Caco-2 (cell line): ENCODE measurements around the gene EXOC3. TPM values are rescaled to one million over a fixed set of nuclear protein-coding genes. Genes with fewer than 3 reads are reported as not detected.

Source experiments
- BruUV-seq: library from RNA; stranded (reverse); fragments of 400-500 nt; replicated peaks from 2 replicates; lab custom pipeline; 2021; lab: Mats Ljungman, UMichigan
- CTCF ChIA-PET: fragments of 300-600 bp; sonication (Branson Sonifier 250); formaldehyde crosslinking; loops from one replicate; lab custom pipeline; 2022; ENCODE audit warnings: antibody characterized with exemption; lab: Charles Lee
- POLR2A ChIA-PET: fragments of 300-600 bp; sonication (Branson Sonifier 250); formaldehyde crosslinking; loops from one replicate; lab custom pipeline; 2022; ENCODE audit warnings: antibody characterized with exemption; lab: Charles Lee
- DNase-seq, 2 experiments: peaks; one replicate each; pipeline versions ENCODE4 v3.0.0 to v3.0.0-alpha.2; 2020 to 2022
- H3K27me3 ChIP-seq: replicated peaks from 2 replicates; pipeline ENCODE4 v1.6.0; 2011; ENCODE audit warnings: low read length; ENCODE audit not compliant: control insufficient read depth, insufficient read depth
- H3K36me3 ChIP-seq: 2 replicates; pipeline ENCODE4 v1.5.1; 2011; ENCODE audit warnings: low read length; ENCODE audit not compliant: control insufficient read depth, insufficient read depth
- H3K4me1 ChIP-seq: fragments of 250-450 bp; sonication (Bioruptor Pico); 2 replicates; pipeline ENCODE4 v1.5.1; 2020; ENCODE audit warnings: mild to moderate bottlenecking
- H3K4me3 ChIP-seq: 2 replicates; pipeline ENCODE4 v1.5.1; 2011; ENCODE audit warnings: low read depth, mild to moderate bottlenecking, control low read depth, low read length
- H3K9me3 ChIP-seq: fragments of 250-450 bp; sonication (Bioruptor Pico); 2 replicates; pipeline ENCODE4 v1.5.1; 2020; ENCODE audit warnings: mild to moderate bottlenecking, moderate library complexity
- H3K27ac Mint-ChIP-seq: one replicate; pipeline ENCODE4 v1.8.0; 2022; ENCODE audit warnings: mixed read lengths; ENCODE audit not compliant: unreplicated experiment
- H3K27me3 Mint-ChIP-seq: one replicate; pipeline ENCODE4 v1.8.0; 2022; ENCODE audit warnings: mixed read lengths; ENCODE audit not compliant: insufficient read depth, unreplicated experiment
- H3K36me3 Mint-ChIP-seq: one replicate; pipeline ENCODE4 v1.8.0; 2022; ENCODE audit warnings: mild to moderate bottlenecking, mixed read lengths; ENCODE audit not compliant: insufficient read depth, unreplicated experiment
- H3K4me1 Mint-ChIP-seq: one replicate; pipeline ENCODE4 v1.8.0; 2022; ENCODE audit warnings: low read depth, mixed read lengths; ENCODE audit not compliant: unreplicated experiment
- H3K4me3 Mint-ChIP-seq: one replicate; pipeline ENCODE4 v1.8.0; 2022; ENCODE audit warnings: mild to moderate bottlenecking, moderate library complexity, mixed read lengths; ENCODE audit not compliant: unreplicated experiment
- H3K9me3 Mint-ChIP-seq: one replicate; pipeline ENCODE4 v1.8.0; 2022; ENCODE audit warnings: mixed read lengths; ENCODE audit not compliant: unreplicated experiment
- intact Hi-C: fragments of 100-400 bp; cut with micrococcal nuclease; formaldehyde crosslinking; loops from one replicate; pipeline ENCODE4 v1.10.0; 2022; ENCODE audit not compliant: unreplicated experiment
- total RNA-seq: library from RNA; stranded (reverse); gene quantifications from 2 replicates; pipeline ENCODE4 v1.2.3, GENCODE V29; 2022
- TF ChIP-seq, protein P1 (sequence below), 2 experiments: fragments of 200-600 bp in 1 of 2; IDR thresholded peaks; 1 replicate in 1 of 2; 2 replicates in 1 of 2; pipeline versions ENCODE4 v1.5.1 to v1.8.0; 2011 to 2022; ENCODE audit warnings: antibody characterized with exemption in 1 of 2, control low read depth in 1 of 2, inconsistent platforms in 1 of 2, low read depth in 1 of 2, low read length in 1 of 2, mild to moderate bottlenecking in 1 of 2, moderate library complexity in 1 of 2; ENCODE audit not compliant: insufficient read depth in 1 of 2, severe bottlenecking in 1 of 2, unreplicated experiment in 1 of 2

Gene EXOC3
- total RNA-seq, 1 experiment from 2014 or later: 44.5 TPM

DNA sequence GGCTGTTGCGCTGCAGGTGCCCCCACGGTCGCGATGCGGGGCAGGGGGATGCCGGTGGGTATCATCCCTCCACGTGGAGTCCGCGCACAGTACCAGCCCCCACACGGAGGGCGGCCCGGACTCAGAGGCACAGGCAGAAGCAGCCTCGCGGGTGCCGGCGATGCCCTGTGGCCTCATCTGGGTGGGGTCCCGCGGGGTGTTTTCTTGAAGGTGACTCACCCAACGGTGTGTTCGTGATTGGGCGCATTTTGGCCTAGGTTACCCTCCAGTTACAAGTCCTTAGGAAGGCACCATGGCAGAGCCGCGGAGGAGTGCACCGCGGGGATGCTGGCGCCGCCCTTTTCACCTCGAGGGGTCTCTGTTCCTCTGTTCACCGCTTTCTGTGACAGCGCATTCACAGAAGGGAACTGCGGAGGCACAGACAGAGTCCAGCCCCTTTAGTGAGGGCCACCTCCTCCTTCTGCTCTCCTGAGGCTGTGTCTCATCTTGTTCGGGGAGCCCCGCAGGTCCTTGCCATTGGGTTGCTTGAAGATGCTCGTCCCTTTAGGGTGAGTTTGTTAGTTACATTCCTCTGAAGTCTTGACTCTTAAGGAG, 21.6 kb upstream of the EXOC3 start:
- intact Hi-C loops: no loop called here
- ChIA-PET CTCF (no interaction called here), POLR2A (no interaction called here)

DNA sequence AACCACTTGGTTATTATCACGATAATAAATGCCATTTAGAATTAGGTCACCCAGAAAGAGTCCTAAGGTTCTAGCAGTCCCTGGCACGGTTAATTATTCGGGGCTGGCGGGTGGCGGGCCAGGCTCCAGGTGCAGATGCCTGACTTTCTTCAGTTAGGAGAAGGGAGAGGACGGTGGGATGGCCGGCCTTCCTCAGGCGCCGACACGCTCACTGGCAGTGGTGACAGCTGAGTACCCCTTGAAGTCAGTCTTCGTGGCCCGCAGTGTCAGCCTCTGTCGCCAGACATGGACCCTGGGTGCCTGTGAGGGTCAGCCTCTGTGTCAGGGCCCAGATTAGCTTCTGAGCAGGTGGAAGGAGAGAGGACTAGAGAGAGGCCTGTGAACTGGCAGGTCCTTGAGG, 21.1 kb upstream of the EXOC3 start:
- intact Hi-C loops: no loop called here
- ChIA-PET POLR2A (no interaction called here), CTCF (no interaction called here)
- DNase-seq: no peak
- Mint-ChIP-seq H3K9me3 (peaks cover 13% of the 10 kb centered on the region), H3K4me1 (no peaks in the 10 kb centered on the region), H3K27ac (no peak overlapping the region), H3K4me3 (no peak overlapping the region), H3K36me3 (no peaks in the 10 kb centered on the region), H3K27me3 (no peaks in the 10 kb centered on the region)
- H3K27me3 ChIP-seq: no peaks in the 10 kb centered on the region
- TF ChIP-seq, protein P1, sequence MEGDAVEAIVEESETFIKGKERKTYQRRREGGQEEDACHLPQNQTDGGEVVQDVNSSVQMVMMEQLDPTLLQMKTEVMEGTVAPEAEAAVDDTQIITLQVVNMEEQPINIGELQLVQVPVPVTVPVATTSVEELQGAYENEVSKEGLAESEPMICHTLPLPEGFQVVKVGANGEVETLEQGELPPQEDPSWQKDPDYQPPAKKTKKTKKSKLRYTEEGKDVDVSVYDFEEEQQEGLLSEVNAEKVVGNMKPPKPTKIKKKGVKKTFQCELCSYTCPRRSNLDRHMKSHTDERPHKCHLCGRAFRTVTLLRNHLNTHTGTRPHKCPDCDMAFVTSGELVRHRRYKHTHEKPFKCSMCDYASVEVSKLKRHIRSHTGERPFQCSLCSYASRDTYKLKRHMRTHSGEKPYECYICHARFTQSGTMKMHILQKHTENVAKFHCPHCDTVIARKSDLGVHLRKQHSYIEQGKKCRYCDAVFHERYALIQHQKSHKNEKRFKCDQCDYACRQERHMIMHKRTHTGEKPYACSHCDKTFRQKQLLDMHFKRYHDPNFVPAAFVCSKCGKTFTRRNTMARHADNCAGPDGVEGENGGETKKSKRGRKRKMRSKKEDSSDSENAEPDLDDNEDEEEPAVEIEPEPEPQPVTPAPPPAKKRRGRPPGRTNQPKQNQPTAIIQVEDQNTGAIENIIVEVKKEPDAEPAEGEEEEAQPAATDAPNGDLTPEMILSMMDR (IDR thresholded peaks at IDR 0.05; ENCODE audit: insufficient read depth in 1 of 2, low read depth in 1 of 2, low read length in 1 of 2, severe bottlenecking in 1 of 2, unreplicated experiment in 1 of 2): no peak
- no TSS peak for BruUV-seq
- H3K4me3 ChIP-seq: no peak overlapping the region
- H3K36me3 ChIP-seq: no peaks in the 10 kb centered on the region
- H3K4me1 ChIP-seq: no peaks in the 10 kb centered on the region
- H3K9me3 ChIP-seq: no peaks in the 10 kb centered on the region

More for the DNA sequence above, 21.6 kb upstream of the EXOC3 start:
- peaks cover 8% of the 10 kb centered on the region for H3K9me3 Mint-ChIP-seq
- Histone ChIP-seq H3K9me3 (no peaks in the 10 kb centered on the region), H3K27me3 (no peaks in the 10 kb centered on the region), H3K4me1 (no peaks in the 10 kb centered on the region), H3K4me3 (no peak overlapping the region), H3K36me3 (no peaks in the 10 kb centered on the region)
- H3K27ac Mint-ChIP-seq: no peak overlapping the region
- H3K27me3 Mint-ChIP-seq: no peaks in the 10 kb centered on the region
- TF ChIP-seq, protein P1 (IDR thresholded peaks at IDR 0.05; ENCODE audit: insufficient read depth in 1 of 2, low read depth in 1 of 2, low read length in 1 of 2, severe bottlenecking in 1 of 2, unreplicated experiment in 1 of 2): no peak
- H3K36me3 Mint-ChIP-seq: no peaks in the 10 kb centered on the region
- no peaks in the 10 kb centered on the region for H3K4me1 Mint-ChIP-seq
- BruUV-seq: no TSS peak
- DNase-seq: no peak
- H3K4me3 Mint-ChIP-seq: no peak overlapping the region

DNA sequence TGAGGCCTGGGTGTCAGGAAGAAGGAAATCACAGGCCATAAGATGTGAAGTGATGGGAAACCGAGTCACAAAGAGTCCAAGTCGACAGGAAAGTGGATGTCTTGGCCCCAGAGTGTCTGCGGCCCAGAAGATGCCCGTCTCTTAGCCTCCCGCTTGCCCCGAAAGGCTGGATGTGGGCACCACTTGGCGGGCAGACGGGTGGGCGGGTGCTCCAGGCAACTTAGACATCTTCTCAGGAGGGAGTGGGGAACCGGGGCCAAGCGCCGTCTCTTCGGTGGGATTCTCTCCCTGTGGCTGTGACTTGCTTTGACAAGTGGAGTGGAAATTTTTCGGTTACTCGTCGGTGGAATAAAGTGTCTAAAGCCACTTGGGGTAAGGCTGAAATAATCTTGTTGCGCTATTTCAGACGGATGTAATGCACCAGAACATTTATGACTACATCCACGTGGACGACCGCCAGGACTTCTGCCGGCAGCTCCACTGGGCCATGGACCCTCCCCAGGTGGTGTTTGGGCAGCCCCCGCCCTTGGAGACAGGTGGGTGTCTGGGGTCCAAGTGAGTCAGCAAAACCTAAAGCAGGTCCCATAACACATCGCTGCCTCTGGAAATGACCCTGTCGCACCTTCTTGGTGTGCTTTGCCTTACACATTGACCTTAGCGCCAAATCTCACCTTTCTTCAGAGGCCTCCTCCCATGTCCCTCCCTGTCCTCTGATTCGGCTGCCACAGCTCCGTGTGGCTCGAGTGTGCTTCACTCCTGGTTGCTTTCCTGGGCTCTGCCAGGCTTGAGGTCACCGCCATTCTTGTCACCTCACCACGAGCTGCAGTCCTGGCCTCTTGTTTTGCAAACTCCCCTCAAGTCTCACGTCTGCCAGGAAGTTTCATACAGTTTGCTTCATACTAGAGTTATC, 20.4 kb upstream of the EXOC3 start:
- POLR2A ChIA-PET: no interaction called here
- no peaks in the 10 kb centered on the region for H3K36me3 Mint-ChIP-seq
- H3K4me3 Mint-ChIP-seq: no peak overlapping the region

More for the DNA sequence above, 20.4 kb upstream of the EXOC3 start:
- no TSS peak for BruUV-seq
- TF ChIP-seq, protein P1 (IDR thresholded peaks at IDR 0.05; ENCODE audit: insufficient read depth in 1 of 2, low read depth in 1 of 2, low read length in 1 of 2, severe bottlenecking in 1 of 2, unreplicated experiment in 1 of 2): no peak
- no peaks in the 10 kb centered on the region for H3K27me3 Mint-ChIP-seq
- H3K4me1 ChIP-seq: no peaks in the 10 kb centered on the region
- no peak overlapping the region for H3K27ac Mint-ChIP-seq
- intact Hi-C loops: no loop called here
- no peaks in the 10 kb centered on the region for H3K4me1 Mint-ChIP-seq
- H3K9me3 Mint-ChIP-seq: peaks cover 14% of the 10 kb centered on the region
- CTCF ChIA-PET: interaction anchor here (1.0 kb wide), 1 partner anchor 9 kb away, joined by 3 read pairs; no protein-coding TSS in a partner anchor
- H3K27me3 ChIP-seq: no peaks in the 10 kb centered on the region
- no peak overlapping the region for H3K4me3 ChIP-seq
- no peaks in the 10 kb centered on the region for H3K9me3 ChIP-seq
- H3K36me3 ChIP-seq: no peaks in the 10 kb centered on the region
- no peak for DNase-seq
